Adrenal gland (tissue), 5 donors: ENCODE data around the gene DAPK3.

ENCODE experiments used
- CTCF ChIP-seq, 6 experiments: fragments of 450-650 bp in 4 of 6; fragments of 200-600 bp in 2 of 6; sonication (generic) in 1 of 6; IDR thresholded peaks; 1 replicate in 5 of 6; 2 replicates in 1 of 6; pipeline versions ENCODE4 v1.5.1 to v1.8.0; 2016 to 2021; ENCODE audit warnings: antibody characterized with exemption in 6 of 6, mild to moderate bottlenecking in 2 of 6, moderate library complexity in 1 of 6
- POLR2A ChIP-seq, 2 donors: fragments of 450-650 bp; IDR thresholded peaks; one replicate each; pipeline ENCODE4 v1.6.1; 2017; ENCODE audit warnings: antibody characterized with exemption in 2 of 2, mild to moderate bottlenecking in 2 of 2, moderate library complexity in 1 of 2
- donor health status: DM: no; HTN: no; CAD: no.

DNA sequence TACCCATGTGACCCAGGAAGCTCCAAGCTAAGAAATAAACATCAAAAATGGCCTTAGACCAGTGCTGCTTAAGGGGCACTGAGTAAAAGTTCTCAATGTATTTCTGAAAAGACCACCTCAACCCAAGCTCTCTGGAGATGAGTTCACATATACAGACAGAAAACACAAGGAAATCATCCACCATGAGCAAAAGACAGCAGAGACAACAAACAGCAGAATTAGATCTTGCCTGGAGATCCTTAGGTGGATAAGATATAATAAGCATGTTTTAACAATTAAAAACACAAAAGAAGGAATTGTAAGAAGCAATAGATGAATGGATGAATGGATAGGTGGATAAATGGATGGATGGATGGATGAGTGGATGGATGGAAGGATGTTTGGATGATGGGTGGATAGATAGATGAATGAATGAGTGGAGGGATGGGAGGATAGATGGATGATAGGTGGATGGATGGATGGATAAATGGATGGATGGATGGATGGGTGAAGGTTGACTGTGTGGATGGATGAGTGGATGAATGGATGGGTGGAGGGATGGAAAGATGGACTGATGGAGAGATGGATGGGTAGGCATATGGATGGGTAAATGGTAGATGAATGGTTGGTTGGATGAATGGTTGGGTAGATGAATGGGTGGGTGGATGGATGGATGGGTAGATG, 47.7 kb downstream of the DAPK3 start:
- no peak for TF ChIP-seq CTCF (IDR thresholded peaks at IDR 0.05)
- no peak for TF ChIP-seq POLR2A (IDR thresholded peaks at IDR 0.05)
